Measurements from ENCODE around the gene SCAF1. TPM values are rescaled to one million over a fixed set of nuclear protein-coding genes. Genes with fewer than 3 reads are reported as not detected.

The SCAF1 gene, protein sequence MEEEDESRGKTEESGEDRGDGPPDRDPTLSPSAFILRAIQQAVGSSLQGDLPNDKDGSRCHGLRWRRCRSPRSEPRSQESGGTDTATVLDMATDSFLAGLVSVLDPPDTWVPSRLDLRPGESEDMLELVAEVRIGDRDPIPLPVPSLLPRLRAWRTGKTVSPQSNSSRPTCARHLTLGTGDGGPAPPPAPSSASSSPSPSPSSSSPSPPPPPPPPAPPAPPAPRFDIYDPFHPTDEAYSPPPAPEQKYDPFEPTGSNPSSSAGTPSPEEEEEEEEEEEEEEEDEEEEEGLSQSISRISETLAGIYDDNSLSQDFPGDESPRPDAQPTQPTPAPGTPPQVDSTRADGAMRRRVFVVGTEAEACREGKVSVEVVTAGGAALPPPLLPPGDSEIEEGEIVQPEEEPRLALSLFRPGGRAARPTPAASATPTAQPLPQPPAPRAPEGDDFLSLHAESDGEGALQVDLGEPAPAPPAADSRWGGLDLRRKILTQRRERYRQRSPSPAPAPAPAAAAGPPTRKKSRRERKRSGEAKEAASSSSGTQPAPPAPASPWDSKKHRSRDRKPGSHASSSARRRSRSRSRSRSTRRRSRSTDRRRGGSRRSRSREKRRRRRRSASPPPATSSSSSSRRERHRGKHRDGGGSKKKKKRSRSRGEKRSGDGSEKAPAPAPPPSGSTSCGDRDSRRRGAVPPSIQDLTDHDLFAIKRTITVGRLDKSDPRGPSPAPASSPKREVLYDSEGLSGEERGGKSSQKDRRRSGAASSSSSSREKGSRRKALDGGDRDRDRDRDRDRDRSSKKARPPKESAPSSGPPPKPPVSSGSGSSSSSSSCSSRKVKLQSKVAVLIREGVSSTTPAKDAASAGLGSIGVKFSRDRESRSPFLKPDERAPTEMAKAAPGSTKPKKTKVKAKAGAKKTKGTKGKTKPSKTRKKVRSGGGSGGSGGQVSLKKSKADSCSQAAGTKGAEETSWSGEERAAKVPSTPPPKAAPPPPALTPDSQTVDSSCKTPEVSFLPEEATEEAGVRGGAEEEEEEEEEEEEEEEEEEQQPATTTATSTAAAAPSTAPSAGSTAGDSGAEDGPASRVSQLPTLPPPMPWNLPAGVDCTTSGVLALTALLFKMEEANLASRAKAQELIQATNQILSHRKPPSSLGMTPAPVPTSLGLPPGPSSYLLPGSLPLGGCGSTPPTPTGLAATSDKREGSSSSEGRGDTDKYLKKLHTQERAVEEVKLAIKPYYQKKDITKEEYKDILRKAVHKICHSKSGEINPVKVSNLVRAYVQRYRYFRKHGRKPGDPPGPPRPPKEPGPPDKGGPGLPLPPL
- total RNA-seq: 10 to 100 TPM; 43.3 to 64.0 TPM

DNA sequence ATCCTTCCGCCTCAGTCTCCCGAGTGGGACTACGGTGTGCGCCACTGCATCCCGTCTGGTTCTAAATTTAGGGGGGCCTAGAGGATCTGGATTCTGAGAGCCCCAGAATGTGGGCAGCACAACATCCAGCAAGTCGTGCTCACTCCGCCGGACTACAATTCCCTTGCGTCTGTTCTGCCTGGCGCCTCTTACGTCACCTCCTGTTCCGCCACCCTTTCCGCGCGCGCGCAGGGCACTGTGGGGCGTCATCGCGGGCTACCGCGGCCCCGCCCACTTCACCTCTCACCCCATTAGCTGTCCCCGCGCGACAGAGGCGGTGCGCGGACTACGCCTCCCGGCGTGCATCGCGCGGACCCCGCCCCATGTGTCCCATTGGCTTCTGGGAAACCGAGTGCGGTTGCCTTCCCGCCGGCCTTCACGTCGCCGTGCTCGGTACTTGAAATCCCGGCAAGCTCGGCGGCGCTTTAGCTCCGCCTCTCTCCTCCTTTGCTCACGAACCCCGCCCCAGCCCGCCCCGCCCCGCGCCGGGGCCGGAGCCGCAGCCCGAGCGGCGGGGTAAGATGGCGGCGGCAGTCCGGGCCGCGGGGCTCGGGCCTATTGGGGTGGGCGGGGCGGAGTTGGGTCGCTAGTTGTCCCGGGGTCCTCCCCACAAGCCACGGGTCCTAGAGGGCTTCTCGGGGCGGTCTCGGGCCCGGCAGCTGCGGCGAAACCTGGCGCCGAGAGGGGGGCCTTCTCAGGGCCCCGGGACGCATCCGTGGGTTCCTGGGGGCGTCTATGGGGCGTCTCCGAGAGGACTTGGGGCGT is at the start of gene SCAF1:
Gene SCAF1 (plus strand): TSS at position 522 of the 804 bp plus-strand sequence. CDS start 2,818 bp downstream, outside the sequence.
- DNase-seq: peak; percentile 100
- intact Hi-C loops (cut with DNase I, micrococcal nuclease): loop anchor here (1.0 to 10.0 kb wide), 21 partner anchors 22 to 1280 kb away; partner anchors contain the start of genes AKT1S1 (in 1 of the 2), ASPDH (in 1 of the 2), ATF5 (in 1 of the 2) and BCAT2 (in 1 of the 2)
- ATAC-seq: peak; percentile 66
- Mint-ChIP-seq H3K27me3 (no peaks in the 10 kb centered on the region), H3K4me1 (peaks cover 51% of the 10 kb centered on the region), H3K27ac (peak within 1 kb of the TSS; percentile 100), H3K4me3 (peak within 1 kb of the TSS; percentile 100), H3K36me3 (ENCODE audit: low read depth) (peaks cover 3% of the 10 kb centered on the region), H3K9me3 (ENCODE audit: low read depth) (no peaks in the 10 kb centered on the region)
- ChIA-PET CTCF (interaction anchor here (0.7 to 6.1 kb wide), 9 partner anchors 23 to 146 kb away, joined by 3 to 62 read pairs (median 4); partner anchors contain the start of gene RPS11), POLR2A (interaction anchor here (0.5 to 3.1 kb wide), 7 partner anchors 15 to 1277 kb away, joined by 3 to 39 read pairs (median 3); partner anchors contain the start of genes FUZ, PRMT1 and ZNF473)

DNA sequence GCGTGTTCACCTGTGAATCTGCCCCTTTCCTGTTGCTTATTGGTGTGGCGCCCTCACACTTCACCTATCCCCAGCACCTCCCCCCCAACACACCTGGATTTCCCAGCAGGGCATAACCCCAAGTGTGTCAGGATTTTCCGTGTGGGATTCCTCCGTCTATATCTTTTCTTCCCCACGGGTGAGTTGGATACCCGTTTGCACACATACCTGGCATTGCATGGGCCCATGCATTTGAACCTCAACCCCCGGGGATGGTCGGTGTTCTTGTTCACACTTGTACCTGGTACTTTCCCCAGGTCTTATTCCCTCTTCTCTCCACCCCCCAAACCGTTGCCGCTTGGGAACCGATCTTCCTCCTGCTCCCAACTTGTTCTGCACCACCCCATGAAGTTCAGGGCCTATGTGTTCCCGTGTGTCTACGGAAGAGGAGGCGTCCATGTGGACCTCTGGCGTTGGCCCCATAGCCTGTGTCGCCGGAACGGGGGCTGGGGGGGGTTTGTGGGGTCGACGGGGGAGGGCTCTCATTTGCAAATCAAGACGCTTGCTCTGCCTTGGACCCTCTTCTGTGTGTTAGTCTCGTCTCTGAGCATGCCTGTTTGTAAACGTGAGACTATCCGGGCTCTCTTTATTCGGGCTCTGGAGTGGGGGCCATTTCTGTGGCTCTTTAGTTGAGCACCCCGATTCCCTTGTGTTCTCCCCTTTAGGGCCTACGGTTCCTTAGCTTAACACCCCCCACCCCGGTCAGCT is 49.4 kb upstream of the SCAF1 start:
- H3K4me3 Mint-ChIP-seq: peak overlapping the region; percentile 79
- CTCF ChIA-PET: interaction anchor here (0.7 to 1.3 kb wide), 6 partner anchors 11 to 97 kb away, joined by 3 to 6 read pairs (median 4); partner anchors contain the start of genes NOSIP, PRMT1, PRRG2 and RPS11
- intact Hi-C loops (cut with DNase I, micrococcal nuclease): loop anchor here (1.0 to 5.0 kb wide), 11 partner anchors 48 to 600 kb away; partner anchors contain the start of genes PNKP (in 2 of the 2), RRAS (in 2 of the 2), FUZ (in 1 of the 2) and GYS1 (in 1 of the 2)
- peaks cover 28% of the 10 kb centered on the region for H3K4me1 Mint-ChIP-seq
- peak overlapping the region; percentile 84 for H3K27ac Mint-ChIP-seq
- POLR2A ChIA-PET: interaction anchor here (0.6 to 1.0 kb wide), 2 partner anchors 41 to 47 kb away, joined by 4 read pairs; partner anchors contain the start of gene RRAS
- ATAC-seq (no peak), DNase-seq (peak; percentile 48)
- H3K36me3 Mint-ChIP-seq (ENCODE audit: low read depth): peaks cover 21% of the 10 kb centered on the region
- no peaks in the 10 kb centered on the region for H3K9me3 Mint-ChIP-seq (ENCODE audit: low read depth)
- no peaks in the 10 kb centered on the region for H3K27me3 Mint-ChIP-seq

DNA sequence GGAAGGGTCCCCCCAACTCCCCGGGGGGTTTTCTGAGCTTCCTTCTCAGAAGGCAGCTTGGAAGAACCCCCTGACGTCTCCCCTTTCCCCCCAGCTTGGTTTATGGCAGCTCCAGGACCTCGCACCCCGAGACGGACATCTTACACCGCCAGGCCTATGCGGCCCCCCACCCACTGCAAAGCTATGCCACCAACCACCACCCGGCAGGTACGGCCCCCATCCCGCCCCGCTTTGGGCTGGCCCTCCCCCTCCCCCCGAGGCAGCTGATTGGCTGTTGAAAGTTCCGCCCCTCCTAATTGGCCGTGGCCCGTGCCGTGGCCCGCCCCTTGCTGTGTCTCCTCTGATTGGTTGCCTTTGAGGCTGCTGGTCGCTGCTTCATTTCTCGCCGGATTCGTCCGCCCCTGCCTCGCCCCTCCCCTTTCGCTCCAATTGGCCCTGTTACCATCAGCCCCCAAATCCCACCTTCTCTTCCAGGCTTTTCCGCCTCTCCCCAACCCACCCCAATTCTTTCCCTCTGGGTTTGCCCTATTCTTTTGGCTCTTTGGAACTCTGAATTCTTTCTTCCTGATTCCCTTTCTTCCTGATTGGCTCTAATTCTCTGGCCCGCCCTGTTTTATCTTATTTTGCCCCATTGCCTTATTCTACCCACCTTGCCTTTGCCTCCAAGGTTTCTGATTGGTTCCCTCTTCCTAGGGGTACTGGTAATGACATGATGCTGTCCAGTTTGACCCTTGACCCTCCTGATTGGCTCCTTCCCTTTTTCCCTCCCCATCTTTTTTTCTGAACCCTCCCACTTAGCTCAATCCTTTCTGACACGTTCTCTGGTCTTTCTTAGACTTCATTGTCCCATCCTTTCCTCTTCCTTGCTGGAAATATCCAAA is 48.5 kb upstream of the SCAF1 start:
- peak; percentile 60 for ATAC-seq
- peak overlapping the region; percentile 84 for H3K27ac Mint-ChIP-seq
- no peaks in the 10 kb centered on the region for H3K27me3 Mint-ChIP-seq
- H3K36me3 Mint-ChIP-seq (ENCODE audit: low read depth): peaks cover 26% of the 10 kb centered on the region
- peak overlapping the region; percentile 79 for H3K4me3 Mint-ChIP-seq
- H3K9me3 Mint-ChIP-seq (ENCODE audit: low read depth): no peaks in the 10 kb centered on the region
- ChIA-PET POLR2A (interaction anchor here (0.6 to 1.0 kb wide), 2 partner anchors 42 to 47 kb away, joined by 4 read pairs; partner anchors contain the start of gene RRAS), CTCF (interaction anchor here (0.7 to 1.3 kb wide), 8 partner anchors 12 to 97 kb away, joined by 3 to 6 read pairs (median 4); partner anchors contain the start of genes NOSIP, PRMT1, PRRG2 and RPS11)
- intact Hi-C loops (cut with DNase I, micrococcal nuclease): loop anchor here (1.0 to 5.0 kb wide), 11 partner anchors 47 to 601 kb away; partner anchors contain the start of genes PNKP (in 2 of the 2), RRAS (in 2 of the 2), FUZ (in 1 of the 2) and GYS1 (in 1 of the 2)
- peak; percentile 97 for DNase-seq
- H3K4me1 Mint-ChIP-seq: peaks cover 24% of the 10 kb centered on the region

DNA sequence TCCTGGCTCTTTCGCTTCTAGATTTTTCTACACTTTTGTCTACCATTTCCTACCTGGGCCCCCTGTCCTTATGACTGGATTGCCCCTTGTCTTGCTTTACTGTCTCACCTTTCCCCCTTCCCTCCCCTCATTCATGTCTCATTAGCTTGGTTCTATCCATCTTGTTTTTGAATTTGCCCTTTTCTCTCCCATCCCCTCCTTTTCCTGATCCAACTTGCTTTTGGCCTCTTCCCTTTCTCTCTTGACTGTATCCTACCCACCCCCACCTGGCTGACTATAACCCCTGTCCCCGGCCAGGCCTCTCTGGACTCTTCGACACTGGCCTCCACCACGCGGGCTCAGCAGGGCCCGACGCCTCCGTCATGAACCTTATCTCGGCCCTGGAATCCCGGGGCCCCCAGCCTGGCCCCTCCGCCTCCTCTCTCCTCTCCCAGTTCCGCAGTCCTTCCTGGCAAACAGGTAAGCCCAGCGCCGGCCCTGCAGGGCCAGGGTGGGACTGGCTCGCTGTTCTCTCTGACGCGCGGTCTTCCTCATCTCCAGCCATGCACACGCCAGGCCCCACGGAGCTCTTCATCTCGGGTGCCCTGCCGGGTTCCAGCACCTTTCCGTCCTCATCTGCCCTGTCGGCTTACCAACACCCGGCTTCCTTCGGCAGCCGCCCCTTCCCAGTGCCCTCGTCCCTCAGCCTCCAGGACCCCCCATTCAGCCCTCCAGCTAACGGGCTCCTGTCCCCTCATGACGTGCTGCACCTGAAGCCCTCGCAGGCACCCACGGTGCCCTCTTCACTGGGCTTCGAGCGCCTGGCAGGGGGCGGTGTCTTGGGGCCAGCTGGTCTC is 47.6 kb upstream of the SCAF1 start:
- intact Hi-C loops (cut with DNase I, micrococcal nuclease): loop anchor here (5.0 kb wide), 3 partner anchors 262 to 602 kb away; partner anchors contain the start of genes GYS1 (in 1 of the 2), PNKP (in 1 of the 2) and RUVBL2 (in 1 of the 2)
- peak overlapping the region; percentile 84 for H3K27ac Mint-ChIP-seq
- ChIA-PET CTCF (interaction anchor here (0.6 to 1.2 kb wide), 4 partner anchors 59 to 98 kb away, joined by 3 to 4 read pairs (median 4); partner anchors contain the start of gene RPS11), POLR2A (no interaction called here)
- H3K27me3 Mint-ChIP-seq: no peaks in the 10 kb centered on the region
- peak overlapping the region; percentile 79 for H3K4me3 Mint-ChIP-seq
- DNase-seq (no peak), ATAC-seq (no peak)
- H3K4me1 Mint-ChIP-seq: peaks cover 17% of the 10 kb centered on the region
- H3K9me3 Mint-ChIP-seq (ENCODE audit: low read depth): no peaks in the 10 kb centered on the region
- H3K36me3 Mint-ChIP-seq (ENCODE audit: low read depth): peaks cover 30% of the 10 kb centered on the region

DNA sequence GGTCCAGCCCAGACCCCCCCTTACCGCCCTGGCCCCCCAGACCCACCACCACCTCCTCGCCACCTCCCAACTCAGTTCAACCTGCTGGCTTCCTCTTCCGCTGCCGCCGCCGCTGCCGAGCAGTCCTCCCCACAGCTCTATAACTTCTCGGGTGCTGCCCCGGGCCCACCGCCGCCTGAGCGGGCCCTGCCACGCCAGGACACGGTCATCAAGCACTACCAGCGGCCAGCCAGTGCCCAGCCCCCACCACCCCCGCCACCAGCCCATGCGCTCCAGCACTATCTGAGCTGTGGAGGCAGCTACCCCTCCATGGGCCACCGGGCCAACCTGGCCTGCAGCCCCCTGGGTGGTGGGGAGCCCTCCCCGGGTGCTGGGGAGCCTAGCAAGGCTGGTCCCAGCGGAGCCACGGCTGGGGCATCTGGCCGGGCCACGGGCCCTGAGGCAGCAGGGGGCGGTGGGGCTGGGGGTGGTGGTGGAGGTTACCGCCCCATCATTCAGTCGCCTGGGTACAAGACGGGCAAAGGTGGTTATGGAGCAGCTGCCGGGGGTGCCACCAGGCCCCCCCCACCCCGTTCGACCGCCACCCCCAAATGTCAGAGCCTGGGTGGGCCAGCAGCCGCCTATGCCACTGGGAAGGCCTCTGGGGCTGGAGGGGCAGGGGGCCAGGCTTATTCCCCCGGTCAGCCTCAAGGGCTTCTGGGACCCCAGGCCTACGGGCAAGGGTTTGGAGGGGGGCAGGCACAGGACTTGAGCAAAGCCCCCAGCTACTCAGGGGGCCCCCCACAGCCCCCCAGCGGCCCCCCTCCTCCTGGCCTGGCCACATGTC is 46.8 kb upstream of the SCAF1 start:
- intact Hi-C loops (cut with DNase I, micrococcal nuclease): loop anchor here (5.0 kb wide), 3 partner anchors 263 to 603 kb away; partner anchors contain the start of genes GYS1 (in 1 of the 2), PNKP (in 1 of the 2) and RUVBL2 (in 1 of the 2)
- H3K4me3 Mint-ChIP-seq: no peak overlapping the region
- no peak for ATAC-seq
- no peak overlapping the region for H3K27ac Mint-ChIP-seq
- H3K27me3 Mint-ChIP-seq: no peaks in the 10 kb centered on the region
- ChIA-PET CTCF (no interaction called here), POLR2A (no interaction called here)
- H3K4me1 Mint-ChIP-seq: peaks cover 13% of the 10 kb centered on the region
- no peaks in the 10 kb centered on the region for H3K9me3 Mint-ChIP-seq (ENCODE audit: low read depth)
- peaks cover 36% of the 10 kb centered on the region for H3K36me3 Mint-ChIP-seq (ENCODE audit: low read depth)
- no peak for DNase-seq

DNA sequence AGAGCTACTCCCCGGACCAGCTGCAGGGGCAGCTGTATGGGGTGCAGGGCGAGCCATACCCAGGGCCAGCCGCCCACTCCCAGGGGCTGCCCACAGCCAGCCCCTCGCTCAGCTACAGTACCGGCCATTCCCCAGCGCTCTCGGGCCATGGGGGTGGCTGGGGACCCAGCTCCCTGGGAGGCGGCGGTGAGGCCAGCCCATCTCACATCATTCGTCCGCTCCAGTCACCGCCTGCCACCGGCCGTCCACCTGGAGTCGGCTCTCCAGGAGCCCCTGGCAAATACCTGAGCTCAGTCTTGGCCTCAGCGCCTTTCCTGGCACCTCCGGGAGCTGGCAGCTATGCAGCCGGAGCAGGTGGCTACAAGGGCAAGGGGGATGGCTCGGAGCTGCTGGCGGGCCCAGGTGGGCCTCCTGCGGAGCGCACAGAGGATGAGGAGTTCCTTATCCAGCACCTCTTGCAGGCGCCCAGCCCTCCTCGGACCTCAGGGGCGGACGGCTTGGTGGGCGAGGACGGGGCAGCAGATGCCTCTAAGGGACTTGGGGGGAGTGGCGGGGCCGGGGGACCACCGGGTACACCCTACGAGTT is 46.1 kb upstream of the SCAF1 start:
- H3K27ac Mint-ChIP-seq: no peak overlapping the region
- no peak overlapping the region for H3K4me3 Mint-ChIP-seq
- DNase-seq (no peak), ATAC-seq (no peak)
- H3K27me3 Mint-ChIP-seq: no peaks in the 10 kb centered on the region
- H3K4me1 Mint-ChIP-seq: peaks cover 14% of the 10 kb centered on the region
- POLR2A ChIA-PET: no interaction called here
- peaks cover 41% of the 10 kb centered on the region for H3K36me3 Mint-ChIP-seq (ENCODE audit: low read depth)
- CTCF ChIA-PET: no interaction called here
- intact Hi-C loops (cut with DNase I, micrococcal nuclease): no loop called here
- no peaks in the 10 kb centered on the region for H3K9me3 Mint-ChIP-seq (ENCODE audit: low read depth)

DNA sequence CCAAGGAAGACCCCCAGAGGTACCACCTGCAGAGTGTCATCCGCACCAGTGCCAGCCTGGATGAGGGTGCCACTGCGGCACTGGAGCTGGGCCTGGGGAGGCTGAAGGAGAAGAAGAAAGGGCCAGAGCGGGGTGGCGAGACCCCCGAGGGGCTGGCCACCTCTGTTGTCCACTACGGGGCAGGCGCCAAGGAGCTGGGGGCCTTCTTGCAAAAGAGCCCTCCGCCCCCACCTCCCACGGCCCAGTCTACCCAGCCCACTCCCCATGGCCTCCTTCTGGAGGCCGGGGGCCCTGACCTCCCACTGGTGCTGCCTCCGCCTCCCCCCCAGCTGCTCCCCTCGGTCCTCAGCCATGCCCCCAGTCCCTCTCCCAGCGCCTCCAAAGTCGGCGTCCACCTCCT is 45.6 kb upstream of the SCAF1 start:
- intact Hi-C loops (cut with DNase I, micrococcal nuclease): no loop called here
- no peaks in the 10 kb centered on the region for H3K27me3 Mint-ChIP-seq
- ChIA-PET CTCF (no interaction called here), POLR2A (no interaction called here)
- H3K36me3 Mint-ChIP-seq (ENCODE audit: low read depth): peaks cover 43% of the 10 kb centered on the region
- no peak overlapping the region for H3K4me3 Mint-ChIP-seq
- no peak overlapping the region for H3K27ac Mint-ChIP-seq
- H3K9me3 Mint-ChIP-seq (ENCODE audit: low read depth): no peaks in the 10 kb centered on the region
- peaks cover 17% of the 10 kb centered on the region for H3K4me1 Mint-ChIP-seq
- DNase-seq (no peak), ATAC-seq (no peak)

Data from activated CD4-positive, alpha-beta T cell treated with anti-CD3 and anti-CD28 coated beads for 36 hours (primary cell).